BLaER1 treated with 17β-estradiol and CSF1 and Interleukin-3, amounts not matched to agents 10 nM and 100 nM (cell line): ENCODE results near the gene BCAR1.

Source experiments
- H3K27ac ChIP-seq, 11 experiments: shearing (Covaris generic); formaldehyde crosslinking; 2 replicates each; pipeline ENCODE4 v1.8.1; 2022
- H3K27me3 ChIP-seq, 11 experiments: shearing (Covaris generic); formaldehyde crosslinking; 2 replicates each; pipeline ENCODE4 v1.8.1; 2022
- H3K36me3 ChIP-seq, 11 experiments: shearing (Covaris generic); formaldehyde crosslinking; 2 replicates each; pipeline ENCODE4 v1.8.1; 2022
- H3K4me1 ChIP-seq, 10 experiments: shearing (Covaris generic); formaldehyde crosslinking; 2 replicates each; pipeline ENCODE4 v1.8.1; 2022
- H3K4me2 ChIP-seq, 11 experiments: shearing (Covaris generic); formaldehyde crosslinking; 2 replicates each; pipeline ENCODE4 v1.8.1; 2022
- H3K4me3 ChIP-seq, 10 experiments: shearing (Covaris generic); formaldehyde crosslinking; 2 replicates each; pipeline ENCODE4 v1.8.1; 2022
- H3K9ac ChIP-seq, 11 experiments: shearing (Covaris generic); formaldehyde crosslinking; 2 replicates each; pipeline ENCODE4 v1.8.1; 2022
- H3K9me3 ChIP-seq, 11 experiments: shearing (Covaris generic); formaldehyde crosslinking; replicated peaks in 1 of 11; 2 replicates each; pipeline ENCODE4 v1.8.1; 2022
- H4K20me1 ChIP-seq, 11 experiments: shearing (Covaris generic); formaldehyde crosslinking; 2 replicates each; pipeline ENCODE4 v1.8.1; 2022
- Cebpa-rat ChIP-seq, 11 experiments: shearing (Covaris generic); IDR thresholded peaks; 2 replicates each; pipeline ENCODE4 v1.8.1; 2022

The BCAR1 gene

DNA sequence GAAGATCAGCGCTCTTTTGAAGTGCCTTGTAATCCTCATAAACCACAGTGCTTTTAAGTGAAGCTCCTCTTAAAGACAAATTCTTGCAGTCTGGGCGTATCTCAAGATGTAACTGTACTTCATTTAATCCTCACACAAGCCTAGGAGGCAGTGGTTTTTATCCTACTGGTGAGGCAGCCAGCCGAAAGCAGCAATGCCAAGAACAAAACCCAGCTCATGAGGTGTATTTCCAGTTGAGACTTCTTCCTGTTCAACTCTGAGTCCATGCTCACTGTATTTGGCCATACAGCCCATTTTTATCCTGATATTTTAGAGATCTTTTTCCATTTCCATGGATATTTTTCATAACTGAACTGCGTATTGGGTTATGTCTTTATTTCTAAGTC is 58.2 kb downstream of the BCAR1 start:
- Histone ChIP-seq H3K9ac (no peak overlapping the region), H3K9me3 (peaks cover 0 to 15% (median 0%) of the 10 kb centered on the region in 11 experiments; a peak in 5 of 22 replicates), H3K4me1 (peaks cover 0 to 28% (median 18%) of the 10 kb centered on the region in 10 experiments; a peak in 15 of 20 replicates), H3K27ac (no peak overlapping the region), H3K27me3 (peaks cover 0 to 34% (median 10%) of the 10 kb centered on the region in 11 experiments; a peak in 14 of 22 replicates), H3K4me3 (no peak overlapping the region), H3K4me2 (no peak overlapping the region), H3K36me3 (no peaks in the 10 kb centered on the region), H4K20me1 (peaks cover 0 to 19% (median 0%) of the 10 kb centered on the region in 11 experiments; a peak in 2 of 22 replicates)
- no peak for TF ChIP-seq Cebpa-rat (IDR thresholded peaks at IDR 0.05)

DNA sequence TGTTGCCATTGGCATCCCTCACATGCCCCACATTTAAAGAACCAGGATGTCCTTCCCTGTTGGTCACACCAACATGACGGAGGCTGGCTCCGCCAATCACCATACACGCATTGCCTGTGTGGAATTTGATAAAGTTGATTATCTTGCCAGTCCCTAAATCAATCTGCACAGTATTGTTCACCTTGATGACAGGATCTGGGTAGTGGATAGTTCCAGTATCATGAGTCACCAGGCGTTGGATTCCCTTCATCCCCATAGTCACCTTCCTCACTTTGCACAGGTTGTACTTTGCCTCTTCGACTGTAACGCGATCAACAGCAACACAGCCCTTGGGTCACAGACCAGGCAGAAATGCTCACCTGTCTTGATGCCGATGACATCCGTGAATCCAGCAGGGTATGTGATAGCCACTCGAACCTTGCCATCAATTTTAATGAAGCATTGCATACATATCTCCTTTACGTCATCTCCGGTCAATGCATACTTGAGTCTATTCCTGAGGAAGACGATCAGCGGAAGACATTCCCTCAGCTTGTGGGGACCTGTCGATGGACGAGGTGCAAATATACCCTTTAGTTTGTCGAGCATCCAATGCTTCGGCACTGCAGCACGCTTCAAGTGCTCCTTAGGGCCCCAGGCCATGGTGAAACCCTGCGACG is 58.7 kb downstream of the BCAR1 start:
- Histone ChIP-seq H3K36me3 (no peaks in the 10 kb centered on the region), H3K4me1 (peaks cover 0 to 23% (median 13%) of the 10 kb centered on the region in 10 experiments; a peak in 15 of 20 replicates), H3K9me3 (peaks cover 0 to 15% (median 0%) of the 10 kb centered on the region in 11 experiments; a peak in 5 of 22 replicates), H3K27me3 (peaks cover 0 to 28% (median 5%) of the 10 kb centered on the region in 11 experiments; a peak in 14 of 22 replicates), H3K4me2 (no peak overlapping the region), H3K4me3 (no peak overlapping the region), H3K9ac (no peak overlapping the region), H3K27ac (no peak overlapping the region), H4K20me1 (peaks cover 0 to 18% (median 0%) of the 10 kb centered on the region in 11 experiments; a peak in 2 of 22 replicates)
- no peak for TF ChIP-seq Cebpa-rat (IDR thresholded peaks at IDR 0.05)

DNA sequence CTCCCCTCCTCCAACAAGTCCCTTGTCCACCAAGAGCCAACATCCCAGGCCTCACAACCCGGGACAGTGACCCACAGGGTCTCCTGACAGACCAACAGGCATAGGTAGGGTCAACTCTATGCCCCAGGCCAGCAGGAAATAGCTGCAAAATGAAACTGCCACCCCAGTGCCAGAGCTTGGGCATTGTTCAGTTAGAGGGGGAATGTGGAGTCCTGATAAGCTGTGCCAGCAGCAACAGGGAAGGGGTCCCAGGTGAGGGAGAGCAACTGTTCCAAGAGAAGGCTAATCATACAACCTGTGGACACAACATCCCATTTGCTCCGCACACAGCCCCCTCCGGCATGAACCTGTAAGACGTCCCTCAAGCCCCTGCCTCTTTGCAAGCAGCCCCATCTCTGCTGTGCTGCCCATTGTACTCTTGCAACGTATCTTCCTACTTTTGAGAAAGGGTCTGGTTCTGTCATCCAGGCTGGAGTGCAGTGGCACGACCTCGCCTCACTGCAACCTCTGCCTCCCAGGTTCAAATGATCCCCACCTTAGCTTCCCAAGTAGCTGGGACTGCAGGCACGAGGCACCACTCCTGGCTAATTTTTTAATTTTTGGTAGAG is 61.7 kb downstream of the BCAR1 start:
- no peak overlapping the region for H3K4me3 ChIP-seq
- no peak for TF ChIP-seq Cebpa-rat (IDR thresholded peaks at IDR 0.05)
- H3K27ac ChIP-seq: no peak overlapping the region
- H3K36me3 ChIP-seq: no peaks in the 10 kb centered on the region
- H3K27me3 ChIP-seq: no peaks in the 10 kb centered on the region
- H3K9ac ChIP-seq: no peak overlapping the region
- H3K4me2 ChIP-seq: no peak overlapping the region
- H4K20me1 ChIP-seq: no peaks in the 10 kb centered on the region
- H3K9me3 ChIP-seq: peaks cover 0 to 24% (median 5%) of the 10 kb centered on the region in 11 experiments; a peak in 7 of 22 replicates
- H3K4me1 ChIP-seq: 0 out of 20 replicates have a peak, but pooled peaks cover 0 to 4% (median 0%) of the 10 kb centered on the region in 10 experiments

DNA sequence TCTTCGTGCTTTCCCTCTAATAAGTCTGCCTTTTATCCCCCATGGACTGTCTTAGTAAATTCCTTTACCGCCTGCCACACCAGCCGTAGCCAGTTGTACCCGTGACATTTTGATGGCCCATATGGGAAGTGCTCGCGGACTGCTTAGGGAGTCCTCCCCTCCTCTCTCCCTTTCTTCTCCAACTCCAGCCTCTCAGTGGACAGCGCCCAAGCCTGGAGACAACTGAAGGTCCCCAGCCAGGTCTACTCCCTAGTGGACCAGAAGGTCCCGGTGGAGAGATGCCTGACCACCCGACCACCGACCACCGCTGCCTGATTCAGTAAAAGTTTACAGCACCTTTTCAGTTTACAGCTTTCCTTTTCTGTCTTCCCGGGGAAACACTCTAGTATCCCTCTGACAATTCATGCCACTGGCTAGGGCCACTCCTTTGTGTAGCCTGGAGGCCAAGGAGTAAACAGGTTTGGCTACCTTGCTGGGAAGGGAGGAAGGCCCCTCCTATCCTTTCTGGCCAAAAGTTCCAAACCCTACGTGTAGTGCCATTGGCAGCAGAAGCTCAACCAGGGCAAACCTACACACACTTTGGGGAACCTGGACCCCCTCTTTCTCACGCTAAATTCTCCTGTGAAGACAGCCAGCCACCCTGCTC is 62.5 kb downstream of the BCAR1 start:
- Histone ChIP-seq H3K4me1 (0 out of 20 replicates have a peak, but pooled peaks cover 0 to 4% (median 0%) of the 10 kb centered on the region in 10 experiments), H3K36me3 (no peaks in the 10 kb centered on the region), H3K9me3 (peaks cover 0 to 18% (median 1%) of the 10 kb centered on the region in 11 experiments; a peak in 6 of 22 replicates), H3K9ac (no peak overlapping the region), H4K20me1 (no peaks in the 10 kb centered on the region), H3K27me3 (no peaks in the 10 kb centered on the region), H3K4me2 (no peak overlapping the region), H3K27ac (no peak overlapping the region), H3K4me3 (no peak overlapping the region)
- TF ChIP-seq Cebpa-rat (IDR thresholded peaks at IDR 0.05): no peak

DNA sequence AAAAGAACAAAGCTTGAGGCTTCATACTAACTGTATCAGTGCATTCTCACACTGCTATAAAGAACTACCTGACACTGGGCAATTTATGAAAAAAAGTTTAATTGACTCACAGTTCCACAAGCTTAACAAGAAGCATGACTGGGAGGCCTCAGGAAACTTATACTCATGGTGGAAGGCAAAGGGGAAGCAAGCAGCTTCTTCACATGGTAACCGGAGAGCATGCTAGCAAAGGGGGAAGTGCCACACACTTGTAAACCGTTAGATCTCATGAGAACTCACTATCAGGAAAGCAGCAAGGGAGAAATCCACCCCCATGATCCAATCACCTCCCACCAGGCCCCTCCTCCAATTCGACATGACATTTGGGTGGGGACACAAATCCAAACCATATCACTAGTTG is 69.8 kb downstream of the BCAR1 start:
- H3K4me2 ChIP-seq: no peak overlapping the region
- TF ChIP-seq Cebpa-rat (IDR thresholded peaks at IDR 0.05): no peak
- peaks cover 0 to 7% (median 0%) of the 10 kb centered on the region in 11 experiments; a peak in 3 of 22 replicates for H3K36me3 ChIP-seq
- H3K4me3 ChIP-seq: no peak overlapping the region
- no peak overlapping the region for H3K9ac ChIP-seq
- peaks cover 20 to 54% (median 27%) of the 10 kb centered on the region in 11 experiments for H3K9me3 ChIP-seq
- no peaks in the 10 kb centered on the region for H4K20me1 ChIP-seq
- H3K4me1 ChIP-seq: no peaks in the 10 kb centered on the region
- no peaks in the 10 kb centered on the region for H3K27me3 ChIP-seq
- H3K27ac ChIP-seq: no peak overlapping the region

DNA sequence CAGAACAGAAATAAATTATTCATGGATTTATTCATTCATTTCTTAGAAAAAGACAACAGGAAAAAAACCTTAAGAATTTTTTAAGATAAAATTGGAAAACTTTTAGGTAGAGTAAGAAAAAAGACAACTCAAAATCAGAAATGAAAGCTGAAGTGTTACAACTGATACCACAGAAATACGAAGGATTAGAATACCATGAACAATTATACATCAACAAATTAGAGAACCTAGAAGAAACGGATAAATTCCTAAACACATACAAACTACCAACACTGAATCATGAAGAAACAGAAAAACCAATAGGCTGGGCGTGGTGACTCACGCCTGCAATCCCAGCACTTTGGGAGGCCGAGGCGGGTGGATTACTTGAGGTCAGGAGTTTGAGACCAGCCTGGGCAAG is 72.2 kb downstream of the BCAR1 start:
- H3K4me3 ChIP-seq: no peak overlapping the region
- peaks cover 8 to 23% (median 12%) of the 10 kb centered on the region in 11 experiments; a peak in 18 of 22 replicates for H3K36me3 ChIP-seq
- H4K20me1 ChIP-seq: no peaks in the 10 kb centered on the region
- no peaks in the 10 kb centered on the region for H3K27me3 ChIP-seq
- TF ChIP-seq Cebpa-rat (IDR thresholded peaks at IDR 0.05): no peak
- H3K4me2 ChIP-seq: no peak overlapping the region
- H3K9me3 ChIP-seq: peaks cover 44 to 78% (median 48%) of the 10 kb centered on the region in 11 experiments
- no peak overlapping the region for H3K9ac ChIP-seq
- no peak overlapping the region for H3K27ac ChIP-seq
- H3K4me1 ChIP-seq: no peaks in the 10 kb centered on the region
